Endodermal cell (in vitro differentiated cells): ENCODE results near the gene KMT2C. TPM values are rescaled to one million over a fixed set of nuclear protein-coding genes. Genes with fewer than 3 reads are reported as not detected.
"Not testable (repeated sequence)": the region's sequence is repeated elsewhere in the genome, so short reads cannot be mapped to it uniquely, and the experiment has no call there.

Source experiments
- DNase-seq: peaks from one replicate; pipeline ENCODE4 v3.0.0-alpha.2; 2017
- H3K27ac ChIP-seq: 2 replicates; pipeline ENCODE4 v1.5.1; 2013; ENCODE audit warnings: mild to moderate bottlenecking, low read depth, low read length, moderate library complexity
- H3K27me3 ChIP-seq: 2 replicates; pipeline ENCODE4 v1.6.1; 2013; ENCODE audit warnings: mild to moderate bottlenecking, low read length, moderate library complexity; ENCODE audit not compliant: insufficient read depth, control insufficient read depth, poor library complexity, severe bottlenecking
- H3K36me3 ChIP-seq: 2 replicates; pipeline ENCODE4 v1.7.0; 2013; ENCODE audit warnings: mild to moderate bottlenecking, low read length, moderate library complexity; ENCODE audit not compliant: control insufficient read depth, insufficient read depth
- H3K4me1 ChIP-seq: one replicate; pipeline ENCODE4 v1.7.0; 2013; ENCODE audit warnings: low read length; ENCODE audit not compliant: control insufficient read depth, insufficient read depth
- H3K4me3 ChIP-seq: 2 replicates; pipeline ENCODE4 v1.5.1; 2013; ENCODE audit warnings: mild to moderate bottlenecking, low read length, moderate library complexity
- H3K9ac ChIP-seq: 2 replicates; pipeline ENCODE4 v1.6.1; 2013; ENCODE audit warnings: mild to moderate bottlenecking, low read length, moderate library complexity; ENCODE audit not compliant: poor library complexity, severe bottlenecking; ENCODE audit errors: extremely low read depth
- H3K9me3 ChIP-seq: 2 replicates; pipeline ENCODE4 v1.6.1; 2013; ENCODE audit warnings: mild to moderate bottlenecking, low read length, moderate library complexity; ENCODE audit not compliant: control insufficient read depth
- H3K27ac Mint-ChIP-seq: 2 replicates; pipeline ENCODE4 v1.8.0; 2020; ENCODE audit warnings: mixed read lengths
- H3K27me3 Mint-ChIP-seq: 2 replicates; pipeline ENCODE4 v1.8.0; 2021; ENCODE audit warnings: mild to moderate bottlenecking, mixed read lengths; ENCODE audit not compliant: insufficient read depth
- H3K36me3 Mint-ChIP-seq: 2 replicates; pipeline ENCODE4 v1.8.0; 2020; ENCODE audit warnings: low read depth, mixed read lengths
- H3K4me1 Mint-ChIP-seq: 2 replicates; pipeline ENCODE4 v1.8.0; 2020; ENCODE audit warnings: mixed read lengths
- H3K4me3 Mint-ChIP-seq: 2 replicates; pipeline ENCODE4 v1.8.0; 2020; ENCODE audit warnings: mild to moderate bottlenecking, moderate library complexity, mixed read lengths
- H3K9me3 Mint-ChIP-seq: 2 replicates; pipeline ENCODE4 v1.8.0; 2020; ENCODE audit warnings: mild to moderate bottlenecking, mixed read lengths
- CTCF ChIP-seq: fragments of 200-600 bp; sonication (generic); conservative IDR thresholded peaks from 2 replicates; pipeline ENCODE4 v1.5.0; 2021; ENCODE audit warnings: antibody characterized with exemption, mild to moderate bottlenecking
- WGBS, 2 experiments: methylation state at CpG; one replicate each; pipeline versions ENCODE4 v1.1.5 to v1.1.7; 2013; ENCODE audit warnings: missing lambda C conversion rate in 2 of 2, mixed read lengths in 1 of 2; ENCODE audit not compliant: insufficient coverage in 1 of 2, insufficient read length in 1 of 2; 5-methylcytosine and 5-hydroxymethylcytosine counted together
- total RNA-seq, 2 donors: library from RNA; stranded (reverse); fragmentation: NEBNext Ultra II Directional in 1 of 2; extraction: Animal tissue kit (Norgen Biotek cat#: 25700) in 1 of 2; gene quantifications; 2 replicates in 1 of 2; 3 replicates in 1 of 2; pipeline ENCODE4 v1.2.1, GENCODE V29; 2021

KMT2C gene
- total RNA-seq, 2 donors from 2014 or later = 54.3 to 60.6 TPM

GRCh38 chr7:152394214-152394613 is 41.6 kb downstream of the KMT2C start:
- 59 to 67% methylated on average over 3 of the region's 3 CpGs for WGBS, 2 experiments
- H3K4me3 Mint-ChIP-seq, H3K27me3 ChIP-seq, H3K4me1 ChIP-seq, H3K27me3 Mint-ChIP-seq, H3K9me3 Mint-ChIP-seq, H3K36me3 ChIP-seq, H3K36me3 Mint-ChIP-seq, H3K4me3 ChIP-seq, H3K9ac ChIP-seq, H3K27ac Mint-ChIP-seq, H3K9me3 ChIP-seq, H3K27ac ChIP-seq: not testable (repeated sequence)
- DNase-seq = peak; percentile 78
- peak; percentile 83 for TF ChIP-seq CTCF
- peaks cover 34% of the 10 kb centered on the region for H3K4me1 Mint-ChIP-seq

GRCh38 chr7:152392254-152392653 is 43.5 kb downstream of the KMT2C start:
- no peak for TF ChIP-seq CTCF
- H3K4me1 Mint-ChIP-seq = peaks cover 26% of the 10 kb centered on the region
- 71 to 97% methylated on average over 1 of the region's 1 CpG for WGBS, 2 experiments
- no peak overlapping the region for H3K27ac ChIP-seq
- H3K27me3 Mint-ChIP-seq = no peaks in the 10 kb centered on the region
- no peaks in the 10 kb centered on the region for H3K4me1 ChIP-seq
- H3K9me3 Mint-ChIP-seq = peaks cover 9% of the 10 kb centered on the region
- peak overlapping the region; percentile 44 for H3K27ac Mint-ChIP-seq
- H3K27me3 ChIP-seq = no peaks in the 10 kb centered on the region
- no peaks in the 10 kb centered on the region for H3K36me3 ChIP-seq
- no peak overlapping the region for H3K4me3 Mint-ChIP-seq
- H3K9me3 ChIP-seq = no peaks in the 10 kb centered on the region
- H3K9ac ChIP-seq = no peak overlapping the region
- H3K4me3 ChIP-seq = no peak overlapping the region
- no peaks in the 10 kb centered on the region for H3K36me3 Mint-ChIP-seq
- DNase-seq = no peak

GRCh38 chr7:152386136-152386764 is 49.6 kb downstream of the KMT2C start:
- H3K9me3 Mint-ChIP-seq = peaks cover 12% of the 10 kb centered on the region
- H3K4me3 ChIP-seq, H3K36me3 Mint-ChIP-seq, H3K4me1 ChIP-seq, H3K27me3 Mint-ChIP-seq, H3K4me1 Mint-ChIP-seq, H3K27ac Mint-ChIP-seq, H3K9ac ChIP-seq, H3K27ac ChIP-seq, DNase-seq, H3K27me3 ChIP-seq, H3K36me3 ChIP-seq, H3K4me3 Mint-ChIP-seq: not testable (repeated sequence)
- peaks cover 16% of the 10 kb centered on the region for H3K9me3 ChIP-seq
- 50 to 74% methylated on average over 2 to 3 of the region's 5 CpGs for WGBS, 2 experiments

GRCh38 chr7:152384235-152385200 is 51.3 kb downstream of the KMT2C start:
- WGBS, 2 experiments = 48 to 100% methylated on average over 1 to 4 of the region's 4 CpGs

More at GRCh38 chr7:152384235-152385200, 51.3 kb downstream of the KMT2C start:
- not testable (repeated sequence) for H3K4me3 ChIP-seq, H3K4me1 ChIP-seq, H3K27me3 Mint-ChIP-seq, H3K4me3 Mint-ChIP-seq, H3K27ac Mint-ChIP-seq, H3K36me3 ChIP-seq, H3K9ac ChIP-seq, H3K27ac ChIP-seq, DNase-seq, H3K4me1 Mint-ChIP-seq, H3K27me3 ChIP-seq, H3K36me3 Mint-ChIP-seq
- H3K9me3 Mint-ChIP-seq = peaks cover 16% of the 10 kb centered on the region
- peaks cover 21% of the 10 kb centered on the region for H3K9me3 ChIP-seq
